HEK293 (cell line): ENCODE measurements around the gene PSEN2.

ENCODE experiments used
- CTCF ChIA-PET: fragments of 350-600 bp; formaldehyde crosslinking; extraction: SDS; loops from one replicate; lab custom pipeline; 2021; ENCODE audit warnings: antibody characterized with exemption; lab: Yijun Ruan, JAX
- POLR2A ChIA-PET: fragments of 300-600 bp; formaldehyde crosslinking; extraction: SDS; loops from one replicate; lab custom pipeline; 2020; ENCODE audit warnings: antibody characterized with exemption, inconsistent platforms; lab: Yijun Ruan, JAX
- H3K27ac ChIP-seq: fragments of 200-500 bp; sonication (Bioruptor generic); 2 replicates; pipeline ENCODE4 v1.5.1; 2014; ENCODE audit warnings: low read depth, low read length, control low read depth, inconsistent platforms; ENCODE audit errors: extremely low read depth
- H3K36me3 ChIP-seq, 2 experiments: fragments of 200-500 bp in 1 of 2; sonication (Bioruptor generic) in 1 of 2; 1 replicate in 1 of 2; 2 replicates in 1 of 2; pipeline ENCODE4 v1.5.1; 2014 to 2017; ENCODE audit warnings: inconsistent platforms in 2 of 2, low read length in 2 of 2; ENCODE audit not compliant: control insufficient read depth in 2 of 2, insufficient read depth in 1 of 2
- H3K4me1 ChIP-seq: fragments of 200-500 bp; sonication (Bioruptor generic); 2 replicates; pipeline ENCODE4 v1.5.1; 2014; ENCODE audit warnings: mild to moderate bottlenecking, low read length, inconsistent platforms; ENCODE audit not compliant: control insufficient read depth, insufficient read depth
- H3K4me3 ChIP-seq: 2 replicates; pipeline ENCODE4 v1.5.1; 2011; ENCODE audit warnings: low read depth, mild to moderate bottlenecking, control low read depth, low read length, moderate library complexity
- H3K9me3 ChIP-seq: fragments of 200-500 bp; sonication (Bioruptor generic); 2 replicates; pipeline ENCODE4 v1.5.1; 2014; ENCODE audit warnings: low read depth, low read length, inconsistent platforms; ENCODE audit not compliant: control insufficient read depth, insufficient read depth
- GLI2 ChIP-seq: fragments of 450-650 bp; formaldehyde crosslinking; IDR thresholded peaks from 2 replicates; pipeline ENCODE4; 2017; ENCODE audit warnings: missing biosample characterization, missing genetic modification characterization, low read depth, borderline replicate concordance
- TCF7L2 ChIP-seq: IDR thresholded peaks from 2 replicates; pipeline ENCODE4 v1.6.1; 2011; ENCODE audit warnings: low read depth, mild to moderate bottlenecking, inconsistent platforms, low read length, moderate library complexity, borderline replicate concordance
- YY2 ChIP-seq: fragments of 450-650 bp; formaldehyde crosslinking; IDR thresholded peaks from 2 replicates; pipeline ENCODE4 v1.5.1; 2016; ENCODE audit warnings: missing biosample characterization, missing genetic modification characterization
- ZNF132 ChIP-seq: fragments of 450-650 bp; formaldehyde crosslinking; IDR thresholded peaks from 2 replicates; pipeline ENCODE4 v1.5.1; 2017; ENCODE audit warnings: missing biosample characterization, missing genetic modification characterization, borderline replicate concordance
- ZNF133 ChIP-seq: fragments of 450-650 bp; formaldehyde crosslinking; IDR thresholded peaks from 2 replicates; pipeline ENCODE4 v1.5.1; 2016; ENCODE audit warnings: missing biosample characterization, missing genetic modification characterization
- ZNF138 ChIP-seq: fragments of 450-650 bp; formaldehyde crosslinking; IDR thresholded peaks from 2 replicates; pipeline ENCODE4 v1.5.1; 2016; ENCODE audit warnings: missing biosample characterization, missing genetic modification characterization, borderline replicate concordance
- ZNF174 ChIP-seq: fragments of 450-650 bp; formaldehyde crosslinking; IDR thresholded peaks from 2 replicates; pipeline ENCODE4 v1.5.0; 2017; ENCODE audit warnings: missing biosample characterization, mild to moderate bottlenecking, missing genetic modification characterization
- ZNF24 ChIP-seq: fragments of 450-650 bp; formaldehyde crosslinking; IDR thresholded peaks from 2 replicates; pipeline ENCODE4 v1.5.1; 2016; ENCODE audit warnings: missing biosample characterization, missing genetic modification characterization
- ZNF416 ChIP-seq: fragments of 450-650 bp; formaldehyde crosslinking; IDR thresholded peaks from 2 replicates; pipeline ENCODE4 v1.5.1; 2016; ENCODE audit warnings: missing biosample characterization, missing genetic modification characterization
- ZNF626 ChIP-seq: fragments of 450-650 bp; sonication (Bioruptor Pico); formaldehyde crosslinking; IDR thresholded peaks from 2 replicates; pipeline ENCODE4 v1.5.1; 2018; ENCODE audit warnings: missing biosample characterization, missing genetic modification characterization, inconsistent platforms
- ZNF776 ChIP-seq: fragments of 450-650 bp; formaldehyde crosslinking; IDR thresholded peaks from 2 replicates; pipeline ENCODE4 v1.5.0; 2017; ENCODE audit warnings: missing biosample characterization, missing genetic modification characterization, borderline replicate concordance
- ZNF791 ChIP-seq: fragments of 450-650 bp; formaldehyde crosslinking; IDR thresholded peaks from 2 replicates; pipeline ENCODE4 v1.5.1; 2016; ENCODE audit warnings: missing biosample characterization, missing genetic modification characterization
- ZSCAN30 ChIP-seq: fragments of 450-650 bp; IDR thresholded peaks from 2 replicates; pipeline ENCODE4 v1.5.1; 2018; ENCODE audit warnings: missing biosample characterization, mild to moderate bottlenecking, missing genetic modification characterization, moderate library complexity
- TF ChIP-seq, protein P1 (sequence below): sonication (generic); formaldehyde crosslinking; IDR thresholded peaks from 2 replicates; pipeline ENCODE4 v1.8.1; 2022; ENCODE audit warnings: mild to moderate bottlenecking, moderate library complexity, missing genetic modification reagents

Gene PSEN2

DNA sequence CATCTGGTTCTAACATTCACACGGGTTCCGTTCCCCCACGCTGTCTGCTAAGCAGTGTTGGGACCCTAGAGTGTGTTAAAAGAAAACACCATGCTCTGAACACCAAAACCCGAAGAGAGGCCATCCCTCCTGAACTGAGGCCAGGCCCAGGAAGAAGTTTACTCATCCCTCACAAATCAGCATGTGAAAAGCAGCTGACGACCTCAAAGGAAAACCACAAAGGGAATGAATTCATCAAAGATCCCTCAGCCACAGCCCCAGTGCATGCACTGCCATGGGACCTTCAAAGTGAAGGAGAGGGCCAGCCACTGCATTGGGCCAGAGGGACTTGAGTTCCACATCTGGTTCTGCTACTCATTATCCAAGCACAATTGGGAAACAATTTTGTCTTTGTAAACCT, 7.0 kb upstream of the PSEN2 start:
- no peak overlapping the region for H3K4me3 ChIP-seq
- H3K9me3 ChIP-seq = no peaks in the 10 kb centered on the region
- TF ChIP-seq YY2 (tag by site-specific recombination) = no peak
- ChIA-PET POLR2A (interaction anchor here (1.2 kb wide), 1 partner anchor 12 kb away, joined by 3 read pairs; no protein-coding TSS in a partner anchor), CTCF (interaction anchor here (0.6 to 1.6 kb wide), 3 partner anchors 12 to 954 kb away, joined by 3 to 5 read pairs (median 3); no protein-coding TSS in a partner anchor)
- no peak overlapping the region for H3K27ac ChIP-seq
- H3K4me1 ChIP-seq = no peaks in the 10 kb centered on the region
- no peaks in the 10 kb centered on the region for H3K36me3 ChIP-seq

DNA sequence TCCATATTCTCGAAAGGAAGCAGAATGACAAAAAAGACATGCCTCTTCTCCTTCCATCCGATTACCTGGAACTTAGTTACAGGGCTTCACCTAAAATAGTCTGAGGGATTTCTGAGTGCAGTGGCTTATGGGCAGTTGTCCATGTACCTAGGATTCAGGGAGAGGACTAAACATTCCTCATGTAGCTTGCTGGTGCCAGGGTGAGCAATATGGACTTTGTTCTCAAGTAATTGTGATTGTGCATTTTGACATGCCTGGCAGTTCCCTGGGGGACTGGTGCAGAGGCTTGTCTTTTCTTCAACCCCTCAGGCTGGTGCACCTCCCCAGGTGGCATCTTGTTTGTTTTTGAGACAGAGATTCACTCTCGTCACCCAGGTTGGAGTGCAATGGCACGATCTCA, 6.1 kb upstream of the PSEN2 start:
- no peaks in the 10 kb centered on the region for H3K36me3 ChIP-seq
- ChIA-PET CTCF (interaction anchor here (1.3 kb wide), 1 partner anchor 11 kb away, joined by 3 read pairs; no protein-coding TSS in a partner anchor), POLR2A (interaction anchor here (1.2 to 1.5 kb wide), 2 partner anchors 11 to 75 kb away, joined by 3 to 9 read pairs; no protein-coding TSS in a partner anchor)
- no peak overlapping the region for H3K4me3 ChIP-seq
- no peak overlapping the region for H3K27ac ChIP-seq
- H3K9me3 ChIP-seq = no peaks in the 10 kb centered on the region
- no peaks in the 10 kb centered on the region for H3K4me1 ChIP-seq
- TF ChIP-seq ZNF132 (tag by site-specific recombination) (no peak), TCF7L2 (no peak), ZNF174 (tag by site-specific recombination) (no peak), GLI2 (tag by site-specific recombination) (no peak), ZNF138 (tag by site-specific recombination) (no peak)

DNA sequence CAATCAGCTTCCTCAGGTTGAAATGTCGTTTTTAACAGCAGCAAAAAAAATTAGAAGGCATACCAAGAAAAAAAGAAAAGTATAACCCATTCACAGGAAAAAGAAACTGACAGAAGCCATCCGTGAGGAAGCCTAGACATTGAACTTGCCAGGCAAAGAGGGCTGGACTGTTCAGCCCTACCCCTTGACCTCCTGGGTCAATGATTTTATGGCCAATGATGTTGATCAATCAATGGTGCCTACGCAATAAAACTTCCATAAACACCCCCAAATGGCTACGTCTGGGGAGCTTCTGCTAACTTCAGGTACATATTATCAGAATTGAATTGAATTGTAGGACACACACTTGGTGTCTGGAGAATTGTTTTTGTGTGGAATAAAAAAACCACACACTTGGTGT, 4.8 kb upstream of the PSEN2 start:
- peaks cover 3% of the 10 kb centered on the region for H3K4me1 ChIP-seq
- no peaks in the 10 kb centered on the region for H3K9me3 ChIP-seq
- H3K27ac ChIP-seq = no peak overlapping the region
- no peaks in the 10 kb centered on the region for H3K36me3 ChIP-seq
- CTCF ChIA-PET = interaction anchor here (0.6 kb wide), 2 partner anchors 212 to 239 kb away, joined by 3 to 5 read pairs; no protein-coding TSS in a partner anchor
- POLR2A ChIA-PET = interaction anchor here (0.6 to 1.3 kb wide), 3 partner anchors 10 to 63 kb away, joined by 4 to 5 read pairs (median 4); no protein-coding TSS in a partner anchor
- no peak overlapping the region for H3K4me3 ChIP-seq
- TF ChIP-seq ZNF416 (tag by site-specific recombination) (no peak), ZNF776 (tag by site-specific recombination) (no peak), ZNF791 (tag by site-specific recombination) (no peak)
- TF ChIP-seq, protein P1, sequence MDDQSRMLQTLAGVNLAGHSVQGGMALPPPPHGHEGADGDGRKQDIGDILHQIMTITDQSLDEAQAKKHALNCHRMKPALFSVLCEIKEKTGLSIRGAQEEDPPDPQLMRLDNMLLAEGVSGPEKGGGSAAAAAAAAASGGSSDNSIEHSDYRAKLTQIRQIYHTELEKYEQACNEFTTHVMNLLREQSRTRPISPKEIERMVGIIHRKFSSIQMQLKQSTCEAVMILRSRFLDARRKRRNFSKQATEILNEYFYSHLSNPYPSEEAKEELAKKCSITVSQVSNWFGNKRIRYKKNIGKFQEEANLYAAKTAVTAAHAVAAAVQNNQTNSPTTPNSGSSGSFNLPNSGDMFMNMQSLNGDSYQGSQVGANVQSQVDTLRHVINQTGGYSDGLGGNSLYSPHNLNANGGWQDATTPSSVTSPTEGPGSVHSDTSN (CRISPR knock-in tag) = no peak

DNA sequence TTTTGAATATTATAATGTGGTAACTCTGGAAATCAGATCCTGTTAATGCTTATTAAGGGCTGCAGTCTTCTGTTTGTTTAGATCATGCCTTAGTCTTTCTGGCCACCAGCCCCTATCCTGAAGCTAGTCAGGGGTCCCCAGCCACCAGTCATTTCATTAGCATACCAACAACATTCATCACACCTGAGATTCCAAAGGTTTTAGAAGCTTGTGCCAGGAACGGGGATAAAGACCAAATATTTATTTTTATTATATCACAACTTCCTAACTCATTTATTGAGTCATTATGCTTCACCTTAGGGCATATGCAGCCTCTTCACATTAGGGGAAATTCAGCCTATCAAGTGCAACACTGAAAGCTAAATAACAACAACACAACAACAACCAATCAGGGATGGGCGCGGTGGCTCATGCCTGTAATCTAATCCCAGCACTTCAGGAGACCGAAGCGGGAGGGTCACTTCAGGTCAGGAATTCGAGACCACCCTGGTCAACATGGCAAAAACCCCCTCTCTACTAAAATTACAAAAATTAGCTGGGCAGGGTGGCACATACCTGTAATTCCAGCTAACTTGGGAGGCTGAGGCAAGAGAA, 2.9 kb upstream of the PSEN2 start:
- Histone ChIP-seq H3K36me3 (no peaks in the 10 kb centered on the region), H3K4me1 (peaks cover 9% of the 10 kb centered on the region), H3K9me3 (no peaks in the 10 kb centered on the region), H3K27ac (no peak overlapping the region), H3K4me3 (no peak overlapping the region)
- ChIA-PET POLR2A (interaction anchor here (0.7 kb wide), 1 partner anchor 678 kb away, joined by 5 read pairs; no protein-coding TSS in a partner anchor), CTCF (interaction anchor here (0.6 to 0.8 kb wide), 3 partner anchors 57 to 565 kb away, joined by 3 read pairs; no protein-coding TSS in a partner anchor)
- TF ChIP-seq ZNF626 (tag by site-specific recombination) (no peak), ZSCAN30 (no peak), ZNF24 (tag by site-specific recombination) (no peak), ZNF133 (tag by site-specific recombination) (no peak)
